Left ventricle myocardium inferior (tissue), 1 donor: ENCODE measurements around the gene KIN. TPM values are rescaled to one million over a fixed set of nuclear protein-coding genes. Genes with fewer than 3 reads are reported as not detected.

Experiments used
- DNase-seq: peaks from one replicate; pipeline ENCODE4 v3.0.0-alpha.2; 2020
- H3K27ac ChIP-seq: fragments of 200-600 bp; replicated peaks from 2 replicates; pipeline ENCODE4 v1.8.0; 2021
- H3K27me3 ChIP-seq: fragments of 200-600 bp; 2 replicates; pipeline ENCODE4 v1.8.0; 2021; ENCODE audit warnings: low read depth
- H3K36me3 ChIP-seq: fragments of 200-600 bp; 2 replicates; pipeline ENCODE4 v1.8.0; 2021
- H3K4me1 ChIP-seq: fragments of 200-600 bp; 2 replicates; pipeline ENCODE4 v1.8.0; 2021
- H3K4me3 ChIP-seq: fragments of 200-600 bp; 2 replicates; pipeline ENCODE4 v1.8.0; 2021; ENCODE audit warnings: mild to moderate bottlenecking, moderate library complexity
- H3K9me3 ChIP-seq: fragments of 200-600 bp; replicated peaks from 2 replicates; pipeline ENCODE4 v1.8.0; 2021
- intact Hi-C: fragments of 100-400 bp; cut with micrococcal nuclease; formaldehyde crosslinking; loops from one replicate; pipeline ENCODE4 v1.11.0; 2022
- total RNA-seq: library from RNA; stranded (reverse); fragmentation: NEBNext Ultra II Directional; extraction: Animal tissue kit (Norgen Biotek cat#: 25700); gene quantifications from one replicate; pipeline ENCODE4 v1.2.1, GENCODE V29; 2021
- TF ChIP-seq, protein P1 (sequence below): fragments of 200-600 bp; IDR thresholded peaks from 2 replicates; pipeline ENCODE4 v1.8.0; 2021; ENCODE audit warnings: antibody characterized with exemption, mild to moderate bottlenecking, borderline replicate concordance
- donor health status: DM: no; HTN: yes; CAD: no; lungs with severe emphysema.

Gene KIN
- total RNA-seq, 1 donor from 2014 or later = 10.0 TPM

DNA sequence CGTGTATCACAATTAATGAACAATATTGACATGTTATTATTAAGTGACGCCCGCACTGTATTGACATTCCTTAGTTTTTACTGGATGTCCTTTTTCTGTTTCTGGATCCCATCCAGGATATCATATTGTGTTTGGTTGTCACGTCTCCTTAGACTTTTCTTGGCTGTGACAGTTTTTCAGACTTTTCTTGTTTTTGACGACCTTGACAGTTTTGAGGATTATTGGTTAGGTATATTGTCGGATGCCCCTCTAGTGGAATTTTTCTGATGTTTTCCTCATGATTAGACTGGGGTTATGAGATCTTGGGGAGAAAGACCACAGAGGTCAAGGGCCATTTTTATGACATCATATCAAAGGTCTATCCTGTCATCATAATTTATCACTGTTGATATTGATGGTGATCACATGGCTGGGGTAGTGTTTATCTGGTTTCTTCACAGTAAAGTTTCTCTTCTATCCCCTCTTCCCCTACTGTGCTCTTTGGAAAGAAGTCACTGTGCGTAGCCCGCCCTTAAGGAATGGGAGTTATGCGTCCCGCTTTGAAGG lies 41.6 kb upstream of the KIN start:
- TF ChIP-seq, protein P1, sequence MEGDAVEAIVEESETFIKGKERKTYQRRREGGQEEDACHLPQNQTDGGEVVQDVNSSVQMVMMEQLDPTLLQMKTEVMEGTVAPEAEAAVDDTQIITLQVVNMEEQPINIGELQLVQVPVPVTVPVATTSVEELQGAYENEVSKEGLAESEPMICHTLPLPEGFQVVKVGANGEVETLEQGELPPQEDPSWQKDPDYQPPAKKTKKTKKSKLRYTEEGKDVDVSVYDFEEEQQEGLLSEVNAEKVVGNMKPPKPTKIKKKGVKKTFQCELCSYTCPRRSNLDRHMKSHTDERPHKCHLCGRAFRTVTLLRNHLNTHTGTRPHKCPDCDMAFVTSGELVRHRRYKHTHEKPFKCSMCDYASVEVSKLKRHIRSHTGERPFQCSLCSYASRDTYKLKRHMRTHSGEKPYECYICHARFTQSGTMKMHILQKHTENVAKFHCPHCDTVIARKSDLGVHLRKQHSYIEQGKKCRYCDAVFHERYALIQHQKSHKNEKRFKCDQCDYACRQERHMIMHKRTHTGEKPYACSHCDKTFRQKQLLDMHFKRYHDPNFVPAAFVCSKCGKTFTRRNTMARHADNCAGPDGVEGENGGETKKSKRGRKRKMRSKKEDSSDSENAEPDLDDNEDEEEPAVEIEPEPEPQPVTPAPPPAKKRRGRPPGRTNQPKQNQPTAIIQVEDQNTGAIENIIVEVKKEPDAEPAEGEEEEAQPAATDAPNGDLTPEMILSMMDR = no peak
- Histone ChIP-seq H3K27ac (no peak overlapping the region), H3K36me3 (peaks cover 22% of the 10 kb centered on the region), H3K4me1 (peaks cover 30% of the 10 kb centered on the region), H3K9me3 (no peaks in the 10 kb centered on the region), H3K4me3 (no peak overlapping the region), H3K27me3 (no peaks in the 10 kb centered on the region)
- no peak for DNase-seq
- intact Hi-C loops = no loop called here

DNA sequence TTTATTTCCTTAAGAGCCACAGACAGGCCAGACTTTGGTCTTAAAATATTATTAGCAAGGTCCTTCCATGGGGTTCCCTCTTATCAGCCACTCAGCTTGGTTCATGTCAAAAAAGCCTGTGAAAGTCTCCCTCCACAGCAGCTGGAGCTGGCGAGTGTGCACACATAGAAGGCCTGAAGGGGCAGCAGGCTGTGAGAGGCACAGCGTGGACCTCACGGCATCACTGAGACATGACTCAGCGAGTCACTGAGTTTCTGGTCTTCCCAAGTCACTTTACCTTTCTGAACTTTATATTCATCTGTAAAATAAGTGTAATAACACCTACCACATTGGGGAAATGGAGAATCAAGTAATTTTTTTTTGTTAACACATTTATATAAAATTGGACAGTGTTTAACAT lies 39.2 kb upstream of the KIN start:
- Histone ChIP-seq H3K27me3 (no peaks in the 10 kb centered on the region), H3K4me3 (no peak overlapping the region), H3K9me3 (no peaks in the 10 kb centered on the region), H3K27ac (peak overlapping the region; percentile 19), H3K4me1 (peaks cover 35% of the 10 kb centered on the region), H3K36me3 (peaks cover 24% of the 10 kb centered on the region)
- DNase-seq = no peak
- TF ChIP-seq, protein P1 = peak; percentile 32
- intact Hi-C loops = no loop called here

DNA sequence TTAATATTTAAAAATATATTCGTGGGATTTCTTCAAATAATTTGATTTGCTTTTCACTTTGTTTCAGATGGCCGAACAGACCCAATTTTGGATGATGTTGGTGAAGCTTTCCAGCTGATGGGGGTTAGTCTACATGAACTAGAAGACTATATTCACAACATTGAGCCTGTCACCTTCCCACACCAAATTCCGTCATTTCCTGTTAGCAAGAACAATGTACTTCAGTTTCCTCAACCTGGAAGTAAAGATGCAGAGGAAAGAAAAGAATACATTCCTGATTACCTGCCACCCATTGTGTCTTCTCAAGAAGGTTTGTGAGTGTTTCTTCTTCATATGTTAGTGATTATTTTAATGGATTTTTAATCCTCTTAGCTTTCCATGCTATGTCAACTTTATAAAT lies 36.5 kb upstream of the KIN start:
- peaks cover 24% of the 10 kb centered on the region for H3K36me3 ChIP-seq
- no peaks in the 10 kb centered on the region for H3K27me3 ChIP-seq
- intact Hi-C loops = no loop called here
- H3K4me3 ChIP-seq = no peak overlapping the region
- H3K4me1 ChIP-seq = peaks cover 41% of the 10 kb centered on the region
- DNase-seq = no peak
- H3K9me3 ChIP-seq = no peaks in the 10 kb centered on the region
- TF ChIP-seq, protein P1 = no peak
- no peak overlapping the region for H3K27ac ChIP-seq

DNA sequence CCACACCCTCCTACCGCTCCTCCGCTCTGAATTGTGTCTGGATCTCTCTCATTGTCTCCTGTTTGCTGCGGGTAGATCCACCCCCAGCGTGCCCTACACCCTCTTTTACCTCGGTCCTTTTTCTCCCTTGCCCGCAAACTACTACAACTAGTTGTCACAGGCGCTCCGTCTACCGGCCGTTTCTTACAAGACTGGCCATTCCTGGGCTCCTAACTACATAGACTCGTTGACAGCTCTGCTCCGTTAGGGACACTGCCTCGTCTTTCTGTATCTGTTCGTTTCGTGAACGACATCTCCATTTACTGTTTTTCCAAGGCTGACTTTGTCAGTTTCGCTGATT lies 31.3 kb upstream of the KIN start:
- peak overlapping the region; percentile 83 for H3K27ac ChIP-seq
- H3K27me3 ChIP-seq = no peaks in the 10 kb centered on the region
- intact Hi-C loops = no loop called here
- peak; percentile 23 for DNase-seq
- no peaks in the 10 kb centered on the region for H3K36me3 ChIP-seq
- H3K4me3 ChIP-seq = peak overlapping the region; percentile 96
- peaks cover 41% of the 10 kb centered on the region for H3K4me1 ChIP-seq
- TF ChIP-seq, protein P1 = peak; percentile 36
- no peaks in the 10 kb centered on the region for H3K9me3 ChIP-seq

DNA sequence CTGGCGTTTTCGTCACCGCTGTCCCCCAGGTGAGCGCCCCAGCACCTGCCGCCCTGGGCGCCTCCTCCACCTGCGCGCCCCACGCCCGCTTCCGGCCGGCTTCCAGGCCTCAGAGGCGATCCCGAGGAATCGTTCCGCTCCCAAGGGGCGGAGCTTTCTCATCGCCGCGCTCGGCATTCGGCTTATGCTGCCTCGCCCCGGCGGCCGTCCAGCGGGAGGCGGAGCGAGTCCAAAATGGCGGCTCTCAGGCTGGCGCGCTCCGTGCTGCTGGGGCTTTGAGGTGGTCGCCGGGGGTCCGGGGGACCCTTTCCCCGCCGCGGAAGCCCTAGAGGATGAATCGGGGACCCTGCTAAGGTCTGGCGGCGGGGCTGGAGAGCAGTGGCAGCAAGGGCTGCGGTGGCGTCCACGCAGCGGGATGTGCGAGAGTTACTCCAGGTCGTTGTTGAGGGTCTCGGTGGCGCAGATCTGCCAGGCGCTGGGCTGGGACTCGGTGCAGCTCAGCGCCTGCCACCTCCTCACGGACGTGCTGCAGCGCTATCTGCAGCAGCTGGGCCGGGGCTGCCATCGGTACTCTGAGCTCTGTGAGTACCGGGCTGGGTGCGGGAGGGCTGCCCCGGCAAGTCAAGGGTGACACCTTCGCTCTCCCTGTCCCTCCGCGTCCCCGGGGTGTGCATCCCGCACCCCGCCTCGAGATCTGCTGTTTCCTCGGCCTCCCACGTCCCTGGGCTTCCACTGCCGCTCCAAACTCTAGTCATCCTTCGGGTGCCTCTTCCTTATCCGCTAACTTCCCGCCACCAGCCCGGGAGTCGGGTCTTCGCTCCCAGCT lies 30.7 kb upstream of the KIN start, which contains the start of gene TAF3:
TAF3 (plus strand) TSS at position 211 of the 826 bp plus-strand sequence; CDS start at position 416, 205 bp downstream.
- intact Hi-C loops = no loop called here
- TF ChIP-seq, protein P1 = no peak
- H3K4me1 ChIP-seq = peaks cover 39% of the 10 kb centered on the region
- H3K4me3 ChIP-seq = peak within 1 kb of the TSS; percentile 96
- DNase-seq = peak; percentile 92
- peak within 1 kb of the TSS; percentile 83 for H3K27ac ChIP-seq
- no peaks in the 10 kb centered on the region for H3K27me3 ChIP-seq
- H3K9me3 ChIP-seq = no peaks in the 10 kb centered on the region
- H3K36me3 ChIP-seq = no peaks in the 10 kb centered on the region
